Osteocyte (in vitro differentiated cells): ENCODE measurements around the gene DSE. TPM values are rescaled to one million over a fixed set of nuclear protein-coding genes. Genes with fewer than 3 reads are reported as not detected.

Source experiments
- DNase-seq: peaks from one replicate; pipeline ENCODE4 v3.0.0; 2021; ENCODE audit warnings: mixed read lengths; ENCODE audit not compliant: unreplicated experiment; ENCODE audit errors: extremely low spot score
- H3K27ac Mint-ChIP-seq: one replicate; pipeline ENCODE4 v1.8.0; 2021; ENCODE audit warnings: mild to moderate bottlenecking, mixed read lengths; ENCODE audit not compliant: unreplicated experiment
- H3K27me3 Mint-ChIP-seq: one replicate; pipeline ENCODE4 v1.8.0; 2021; ENCODE audit warnings: mixed read lengths; ENCODE audit not compliant: unreplicated experiment
- H3K36me3 Mint-ChIP-seq: one replicate; pipeline ENCODE4 v1.8.0; 2021; ENCODE audit warnings: mixed read lengths; ENCODE audit not compliant: unreplicated experiment
- H3K4me1 Mint-ChIP-seq: one replicate; pipeline ENCODE4 v1.8.0; 2021; ENCODE audit warnings: mixed read lengths; ENCODE audit not compliant: unreplicated experiment
- H3K4me3 Mint-ChIP-seq: one replicate; pipeline ENCODE4 v1.8.0; 2021; ENCODE audit warnings: mild to moderate bottlenecking, moderate library complexity, mixed read lengths; ENCODE audit not compliant: unreplicated experiment
- H3K9me3 Mint-ChIP-seq: one replicate; pipeline ENCODE4 v1.8.0; 2021; ENCODE audit warnings: mixed read lengths; ENCODE audit not compliant: unreplicated experiment
- CTCF ChIP-seq: fragments of 200-600 bp; sonication (generic); IDR thresholded peaks from 2 replicates; pipeline ENCODE4 v1.5.0; 2021; ENCODE audit warnings: antibody characterized with exemption, mild to moderate bottlenecking, moderate library complexity
- total RNA-seq: library from RNA; stranded (reverse); gene quantifications from 2 replicates; pipeline ENCODE4 v1.2.1, GENCODE V29; 2021

Gene DSE
- total RNA-seq, 1 donor from 2014 or later = 67.1 TPM

GRCh38 chr6:116352515-116353471 lies 18.0 kb upstream of the DSE start:
- Mint-ChIP-seq H3K4me3 (no peak overlapping the region), H3K27me3 (no peaks in the 10 kb centered on the region), H3K27ac (peak overlapping the region; percentile 80), H3K9me3 (no peaks in the 10 kb centered on the region), H3K36me3 (no peaks in the 10 kb centered on the region), H3K4me1 (peaks cover 18% of the 10 kb centered on the region)
- no peak for DNase-seq
- no peak for TF ChIP-seq CTCF

GRCh38 chr6:116354236-116354635 lies 16.5 kb upstream of the DSE start:
- no peak for TF ChIP-seq CTCF
- H3K4me3 Mint-ChIP-seq = no peak overlapping the region
- H3K27ac Mint-ChIP-seq = no peak overlapping the region
- H3K36me3 Mint-ChIP-seq = no peaks in the 10 kb centered on the region
- DNase-seq = no peak
- no peaks in the 10 kb centered on the region for H3K9me3 Mint-ChIP-seq
- no peaks in the 10 kb centered on the region for H3K27me3 Mint-ChIP-seq
- H3K4me1 Mint-ChIP-seq = peaks cover 19% of the 10 kb centered on the region

GRCh38 chr6:116355796-116356195 lies 15.0 kb upstream of the DSE start:
- Mint-ChIP-seq H3K36me3 (peaks cover 2% of the 10 kb centered on the region), H3K9me3 (no peaks in the 10 kb centered on the region), H3K4me1 (peaks cover 19% of the 10 kb centered on the region), H3K27ac (no peak overlapping the region), H3K4me3 (no peak overlapping the region), H3K27me3 (no peaks in the 10 kb centered on the region)
- TF ChIP-seq CTCF = no peak
- no peak for DNase-seq

GRCh38 chr6:116359131-116359530 lies 11.6 kb upstream of the DSE start:
- no peak for TF ChIP-seq CTCF
- H3K27ac Mint-ChIP-seq = no peak overlapping the region
- no peak overlapping the region for H3K4me3 Mint-ChIP-seq
- DNase-seq = no peak
- no peaks in the 10 kb centered on the region for H3K27me3 Mint-ChIP-seq
- H3K36me3 Mint-ChIP-seq = peaks cover 2% of the 10 kb centered on the region
- no peaks in the 10 kb centered on the region for H3K9me3 Mint-ChIP-seq
- peaks cover 17% of the 10 kb centered on the region for H3K4me1 Mint-ChIP-seq

GRCh38 chr6:116359835-116360234 lies 10.9 kb upstream of the DSE start:
- Mint-ChIP-seq H3K27me3 (no peaks in the 10 kb centered on the region), H3K4me3 (no peak overlapping the region), H3K9me3 (no peaks in the 10 kb centered on the region), H3K4me1 (peaks cover 20% of the 10 kb centered on the region), H3K27ac (no peak overlapping the region), H3K36me3 (peaks cover 2% of the 10 kb centered on the region)
- no peak for TF ChIP-seq CTCF
- DNase-seq = no peak
